IMR-90 (cell line): Measurements from ENCODE around the gene PLEKHH2. TPM values are rescaled to one million over a fixed set of nuclear protein-coding genes. Genes with fewer than 3 reads are reported as not detected.

Experiments used
- ATAC-seq: fragments of 200-7000 bp; cut with Tn5 transposase; 2 replicates; pipeline ENCODE4 v1.9.1; 2020; ENCODE audit warnings: low read depth, mild to moderate bottlenecking, moderate library complexity
- BruUV-seq: library from RNA; stranded (reverse); fragments of 400-500 nt; replicated peaks from 2 replicates; lab custom pipeline; 2021; lab: Mats Ljungman, UMichigan
- CTCF ChIA-PET: fragments of 300-600 bp; formaldehyde crosslinking; extraction: SDS; loops from one replicate; lab custom pipeline; 2021; ENCODE audit warnings: antibody characterized with exemption; lab: Yijun Ruan, JAX
- POLR2A ChIA-PET: fragments of 300-600 bp; sonication (Branson Sonifier 250); formaldehyde crosslinking; loops from one replicate; lab custom pipeline; 2022; ENCODE audit warnings: antibody characterized with exemption; ENCODE audit not compliant: unreplicated experiment; lab: Charles Lee
- DNase-seq: peaks from one replicate; pipeline ENCODE4 v3.0.0; 2013
- H2AFZ ChIP-seq: replicated peaks from 2 replicates; pipeline ENCODE3; 2013; ENCODE audit warnings: low read length, mild to moderate bottlenecking; ENCODE audit not compliant: poor library complexity
- H2AK5ac ChIP-seq: 2 replicates; pipeline ENCODE4 v1.6.1; 2013; ENCODE audit warnings: low read depth, low read length, inconsistent platforms
- H2AK9ac ChIP-seq: replicated peaks from 2 replicates; pipeline ENCODE3; 2013; ENCODE audit warnings: mild to moderate bottlenecking, low read depth, low read length, moderate library complexity; ENCODE audit not compliant: poor library complexity
- H2BK120ac ChIP-seq: 2 replicates; pipeline ENCODE4 v1.6.1; 2013; ENCODE audit warnings: low read depth, low read length, inconsistent platforms
- H2BK15ac ChIP-seq: 3 replicates; pipeline ENCODE4 v1.6.1; 2013; ENCODE audit warnings: low read depth, low read length, inconsistent platforms
- H2BK20ac ChIP-seq: 2 replicates; pipeline ENCODE4 v1.6.1; 2013; ENCODE audit warnings: low read depth, mild to moderate bottlenecking, inconsistent platforms, low read length, moderate library complexity
- H2BK5ac ChIP-seq: 2 replicates; pipeline ENCODE4 v1.6.1; 2013; ENCODE audit warnings: mild to moderate bottlenecking, low read depth, low read length, inconsistent platforms; ENCODE audit not compliant: poor library complexity, severe bottlenecking
- H3K14ac ChIP-seq: replicated peaks from 2 replicates; pipeline ENCODE4 v1.6.1; 2013; ENCODE audit warnings: low read depth, low read length, inconsistent platforms
- H3K18ac ChIP-seq: 2 replicates; pipeline ENCODE4 v1.6.1; 2013; ENCODE audit warnings: low read depth, low read length, control low read depth
- H3K23ac ChIP-seq: 2 replicates; pipeline ENCODE4 v1.6.1; 2013; ENCODE audit warnings: low read depth, low read length, inconsistent platforms
- H3K27ac ChIP-seq: 2 replicates; pipeline ENCODE4 v1.5.1; 2013; ENCODE audit warnings: mild to moderate bottlenecking, control low read depth, low read length; ENCODE audit not compliant: insufficient read depth
- H3K27me3 ChIP-seq: 2 replicates; pipeline ENCODE4 v1.6.1; 2013; ENCODE audit warnings: low read length; ENCODE audit not compliant: control insufficient read depth, insufficient read depth
- H3K36me3 ChIP-seq: 2 replicates; pipeline ENCODE4 v1.6.1; 2013; ENCODE audit warnings: low read length, mixed read lengths; ENCODE audit not compliant: control insufficient read depth, insufficient read depth
- H3K4ac ChIP-seq: 2 replicates; pipeline ENCODE4 v1.6.1; 2013; ENCODE audit warnings: low read depth, low read length, inconsistent platforms
- H3K4me1 ChIP-seq: 2 replicates; pipeline ENCODE4 v1.6.1; 2013; ENCODE audit warnings: low read length, mixed read lengths; ENCODE audit not compliant: control insufficient read depth, insufficient read depth
- H3K4me2 ChIP-seq: 2 replicates; pipeline ENCODE4 v1.6.1; 2013; ENCODE audit warnings: low read depth, mild to moderate bottlenecking, control low read depth, low read length, moderate library complexity
- H3K4me3 ChIP-seq: 2 replicates; pipeline ENCODE4 v1.5.1; 2013; ENCODE audit warnings: low read depth, mild to moderate bottlenecking, control low read depth, low read length, moderate library complexity; ENCODE audit not compliant: insufficient read depth
- H3K56ac ChIP-seq: 2 replicates; pipeline ENCODE4 v1.6.1; 2013; ENCODE audit warnings: low read length, inconsistent platforms; ENCODE audit not compliant: insufficient read depth; ENCODE audit errors: extremely low read depth
- H3K79me1 ChIP-seq, 2 experiments: 2 replicates each; pipeline ENCODE4 v1.6.1; 2013; ENCODE audit warnings: low read length in 2 of 2, inconsistent platforms in 1 of 2, low read depth in 1 of 2
- H3K9ac ChIP-seq: 2 replicates; pipeline ENCODE4 v1.6.1; 2013; ENCODE audit warnings: low read depth, low read length, control low read depth
- H3K9me1 ChIP-seq: 2 replicates; pipeline ENCODE4 v1.6.1; 2013; ENCODE audit warnings: low read length, inconsistent platforms; ENCODE audit not compliant: insufficient read depth
- H3K9me3 ChIP-seq: 2 replicates; pipeline ENCODE4 v1.6.1; 2013; ENCODE audit warnings: low read length; ENCODE audit not compliant: control insufficient read depth, insufficient read depth
- H4K20me1 ChIP-seq: 2 replicates; pipeline ENCODE4 v1.6.1; 2013; ENCODE audit warnings: low read length, inconsistent platforms; ENCODE audit not compliant: insufficient read depth
- H4K5ac ChIP-seq: 2 replicates; pipeline ENCODE4 v1.6.1; 2013; ENCODE audit warnings: mild to moderate bottlenecking, low read depth, low read length, control low read depth
- H4K8ac ChIP-seq, 2 experiments: 2 replicates each; pipeline ENCODE4 v1.6.1; 2013; ENCODE audit warnings: low read depth in 2 of 2, low read length in 2 of 2, control low read depth in 1 of 2, inconsistent platforms in 1 of 2
- H4K91ac ChIP-seq: 2 replicates; pipeline ENCODE4 v1.6.1; 2013; ENCODE audit warnings: low read depth, low read length, inconsistent platforms; ENCODE audit not compliant: insufficient read depth
- CTCF ChIP-seq: conservative IDR thresholded peaks from 2 replicates; pipeline ENCODE4 v1.5.1; 2012; ENCODE audit warnings: mild to moderate bottlenecking, low read depth, low read length, improper control_type of control experiment
- RAD21 ChIP-seq: IDR thresholded peaks from 2 replicates; pipeline ENCODE4 v1.6.1; 2012; ENCODE audit warnings: low read length, improper control_type of control experiment
- SMC3 ChIP-seq: fragments of 150-350 bp; IDR thresholded peaks from 2 replicates; pipeline ENCODE4 v1.6.1; 2016; ENCODE audit warnings: low read depth, mild to moderate bottlenecking, antibody characterized with exemption, low read length, moderate library complexity
- WGBS, 2 experiments: methylation state at CpG; one replicate each; pipeline versions ENCODE4 v1.1.5 to v1.1.7; 2013; ENCODE audit warnings: missing lambda C conversion rate in 2 of 2; ENCODE audit not compliant: insufficient read length in 1 of 2; ENCODE audit errors: extremely low coverage in 2 of 2; 5-methylcytosine and 5-hydroxymethylcytosine counted together
- dilution Hi-C: fragments of 300-500 bp; cut with HindIII; formaldehyde crosslinking; loops from one replicate; pipeline ENCODE4 v1.14.3; 2018; ENCODE audit warnings: low sequenced_read_pairs; ENCODE audit not compliant: unreplicated experiment
- in situ Hi-C: fragments of 300-500 bp; cut with MboI; formaldehyde crosslinking; loops from 3 replicates; pipeline ENCODE4 v1.14.3; 2019; ENCODE audit warnings: low sequenced_read_pairs, inconsistent platforms, mixed read lengths
- intact Hi-C: fragments of 100-400 bp; cut with micrococcal nuclease; formaldehyde crosslinking; loops from 2 replicates; pipeline ENCODE4 v1.10.0; 2022
- polyA plus RNA-seq, 3 experiments: library from polyadenylated mRNA; depleted of rRNA; stranded (reverse); fragments of >200 nt; gene quantifications; 2 replicates each; pipeline ENCODE4 v1.2.3, GENCODE V29; 2012; ENCODE audit warnings: low replicate concordance in 1 of 3
- total RNA-seq: library from RNA; depleted of rRNA; stranded (reverse); fragments of >200 nt; gene quantifications from 2 replicates; pipeline ENCODE4 v1.2.3, GENCODE V29; 2012
- TF ChIP-seq, protein P1 (sequence below): fragments of 150-350 bp; IDR thresholded peaks from 2 replicates; pipeline ENCODE4 v1.6.1; 2017; ENCODE audit warnings: mild to moderate bottlenecking, antibody characterized with exemption, low read length, low read depth

The PLEKHH2 gene
- total and polyA plus RNA-seq, 2 of the 4 experiments (the other 2 are of a cell fraction), result 2.0 to 3.3 TPM

DNA sequence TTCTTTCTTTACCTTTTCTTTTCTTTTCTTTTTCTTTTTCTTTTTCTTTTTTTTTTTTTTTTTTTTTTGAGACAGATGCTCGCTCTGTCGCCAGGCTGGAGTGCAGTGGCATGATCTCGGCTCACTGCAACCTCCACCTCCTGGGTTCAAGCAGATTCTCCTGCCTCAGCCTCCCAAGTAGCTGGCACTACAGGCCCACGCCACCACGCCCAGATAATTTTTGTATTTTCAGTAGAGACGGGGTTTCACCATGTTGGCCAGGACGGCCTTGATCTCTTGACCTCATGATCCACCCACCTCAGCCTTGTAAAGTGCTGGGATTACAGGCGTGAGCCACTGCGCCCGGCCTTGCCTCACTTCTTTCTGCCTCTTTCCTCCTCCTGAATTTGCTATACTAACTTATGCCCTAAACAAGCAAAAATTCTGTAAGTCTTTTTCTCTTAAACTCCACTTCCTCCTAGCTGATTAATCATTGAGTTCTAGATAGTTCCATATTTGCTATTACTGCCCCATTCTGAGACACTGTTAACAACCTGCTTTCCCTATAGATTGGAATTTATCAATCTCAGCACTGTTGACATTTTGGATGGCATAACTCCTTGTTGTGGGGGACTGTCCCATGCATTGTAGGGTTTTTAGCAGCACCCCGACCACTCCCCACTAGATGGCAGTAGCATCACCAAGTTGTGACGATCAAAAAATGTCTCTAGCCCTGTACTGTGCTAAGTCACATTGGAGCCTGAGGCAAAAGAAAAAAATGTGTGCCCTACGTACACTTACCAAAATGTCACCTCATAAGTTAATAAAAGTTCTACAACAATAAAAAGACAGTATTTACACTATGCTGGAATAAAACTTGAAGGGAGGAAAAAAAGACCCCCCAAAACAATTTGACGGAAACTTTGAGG lies 24.8 kb upstream of the PLEKHH2 start:
- POLR2A ChIA-PET, result no interaction called here
- CTCF ChIA-PET, result no interaction called here
- no TSS peak for BruUV-seq

More for the DNA sequence above, 24.8 kb upstream of the PLEKHH2 start:
- no peaks in the 10 kb centered on the region for H3K79me1 ChIP-seq
- no peak overlapping the region for H3K4me3 ChIP-seq
- peaks cover 2% of the 10 kb centered on the region; the same call in 1 of the 2 replicates for H3K4me1 ChIP-seq
- H3K27ac ChIP-seq, result no peak overlapping the region
- WGBS, 2 experiments, result 78% methylated on average over 4 of the region's 14 CpGs; no CpG with 5 or more reads in 1 of the 2 experiments
- H2AK5ac ChIP-seq, result no peak overlapping the region
- no peak overlapping the region for H3K9ac ChIP-seq
- no peak overlapping the region for H3K18ac ChIP-seq
- no peak overlapping the region for H2AFZ ChIP-seq
- H4K5ac ChIP-seq, result no peak overlapping the region
- no peaks in the 10 kb centered on the region for H3K9me3 ChIP-seq
- no peak overlapping the region for H4K91ac ChIP-seq
- no peak overlapping the region for H3K14ac ChIP-seq
- no peak overlapping the region for H2BK120ac ChIP-seq
- intact Hi-C loops, result loop anchor here (2.0 to 5.0 kb wide), 3 partner anchors 145 to 330 kb away; no protein-coding TSS in a partner anchor
- no peak overlapping the region for H3K56ac ChIP-seq
- H2BK20ac ChIP-seq, result no peak overlapping the region; the same call in 1 of the 2 replicates
- H3K27me3 ChIP-seq, result peaks cover 3% of the 10 kb centered on the region; the same call in 1 of the 2 replicates
- no peak overlapping the region for H4K8ac ChIP-seq
- H2BK5ac ChIP-seq, result no peak overlapping the region
- dilution Hi-C loops, result no loop called here
- H3K23ac ChIP-seq, result no peak overlapping the region
- H3K36me3 ChIP-seq, result no peaks in the 10 kb centered on the region
- DNase-seq (peak; percentile 76), ATAC-seq (peak; percentile 96)
- no peak overlapping the region for H2AK9ac ChIP-seq
- in situ Hi-C loops, result loop anchor here (5.0 kb wide), 1 partner anchor 265 kb away; no protein-coding TSS in a partner anchor
- no peaks in the 10 kb centered on the region for H3K9me1 ChIP-seq
- H3K4ac ChIP-seq, result no peak overlapping the region
- H4K20me1 ChIP-seq, result no peaks in the 10 kb centered on the region
- TF ChIP-seq, protein P1, sequence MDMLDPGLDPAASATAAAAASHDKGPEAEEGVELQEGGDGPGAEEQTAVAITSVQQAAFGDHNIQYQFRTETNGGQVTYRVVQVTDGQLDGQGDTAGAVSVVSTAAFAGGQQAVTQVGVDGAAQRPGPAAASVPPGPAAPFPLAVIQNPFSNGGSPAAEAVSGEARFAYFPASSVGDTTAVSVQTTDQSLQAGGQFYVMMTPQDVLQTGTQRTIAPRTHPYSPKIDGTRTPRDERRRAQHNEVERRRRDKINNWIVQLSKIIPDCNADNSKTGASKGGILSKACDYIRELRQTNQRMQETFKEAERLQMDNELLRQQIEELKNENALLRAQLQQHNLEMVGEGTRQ, result no peak
- peak; percentile 78 for TF ChIP-seq RAD21
- peak; percentile 84 for TF ChIP-seq CTCF
- peak; percentile 68 for TF ChIP-seq SMC3
- no peak overlapping the region for H2BK15ac ChIP-seq
- no peak overlapping the region for H3K4me2 ChIP-seq
